ENCODE results near the gene CUL1.

The CUL1 gene

GRCh38 chr7:148695953-148696352 lies 2.8 kb upstream of the CUL1 start:
- no peak for DNase-seq (ENCODE audit: low read depth)
- H3K4me3 ChIP-seq (replicated peaks; ENCODE audit: low read depth, low read length) = no peak overlapping the region
- no peak for TF ChIP-seq CTCF (IDR thresholded peaks at IDR 0.05; ENCODE audit: low read length, missing control alignments)

- no peak overlapping the region for H3K4me3 ChIP-seq (replicated peaks; ENCODE audit: low read depth, low read length)
- no peak for DNase-seq (ENCODE audit: low read depth)
- no peak for TF ChIP-seq CTCF (IDR thresholded peaks at IDR 0.05; ENCODE audit: low read length, missing control alignments)
Observed at GRCh38 chr7:148696787-148697186, 1.9 kb upstream of the CUL1 start.

- H3K4me3 ChIP-seq (replicated peaks; ENCODE audit: low read depth, low read length) = peak overlapping the region; percentile 79
- DNase-seq (ENCODE audit: low read depth) = peak; percentile 77
- TF ChIP-seq CTCF (IDR thresholded peaks at IDR 0.05; ENCODE audit: low read length, missing control alignments) = no peak
Observed at GRCh38 chr7:148697256-148698006, 1.3 kb upstream of the CUL1 start.

- TF ChIP-seq CTCF (IDR thresholded peaks at IDR 0.05; ENCODE audit: low read length, missing control alignments) = no peak
- H3K4me3 ChIP-seq (replicated peaks; ENCODE audit: low read depth, low read length) = peak overlapping the region; percentile 79
- no peak for DNase-seq (ENCODE audit: low read depth)
Observed at GRCh38 chr7:148698007-148698396, 701 bp upstream of the CUL1 start.

GRCh38 chr7:148699024-148699781 lies 500 bp downstream of the CUL1 start:
- peak; percentile 63 for DNase-seq (ENCODE audit: low read depth)
- peak overlapping the region; percentile 79 for H3K4me3 ChIP-seq (replicated peaks; ENCODE audit: low read depth, low read length)
- TF ChIP-seq CTCF (IDR thresholded peaks at IDR 0.05; ENCODE audit: low read length, missing control alignments) = no peak

GRCh38 chr7:148699782-148700629 lies 1.3 kb downstream of the CUL1 start:
- TF ChIP-seq CTCF (IDR thresholded peaks at IDR 0.05; ENCODE audit: low read length, missing control alignments) = no peak
- peak overlapping the region; percentile 79 for H3K4me3 ChIP-seq (replicated peaks; ENCODE audit: low read depth, low read length)
- DNase-seq (ENCODE audit: low read depth) = peak; percentile 49
